NK-92 treated with Interleukin-12 subunit alpha and Interleukin-12 subunit beta, amount 100 ng/mL, for 24 hours (cell line): ENCODE results near the gene ZNF281.
"Not testable (repeated sequence)": the region's sequence is repeated elsewhere in the genome, so short reads cannot be mapped to it uniquely, and the experiment has no call there.

Source experiments
- DNase-seq: peaks from one replicate; lab custom pipeline; 2025; lab: John Stamatoyannopoulos, UW

The ZNF281 gene

DNA sequence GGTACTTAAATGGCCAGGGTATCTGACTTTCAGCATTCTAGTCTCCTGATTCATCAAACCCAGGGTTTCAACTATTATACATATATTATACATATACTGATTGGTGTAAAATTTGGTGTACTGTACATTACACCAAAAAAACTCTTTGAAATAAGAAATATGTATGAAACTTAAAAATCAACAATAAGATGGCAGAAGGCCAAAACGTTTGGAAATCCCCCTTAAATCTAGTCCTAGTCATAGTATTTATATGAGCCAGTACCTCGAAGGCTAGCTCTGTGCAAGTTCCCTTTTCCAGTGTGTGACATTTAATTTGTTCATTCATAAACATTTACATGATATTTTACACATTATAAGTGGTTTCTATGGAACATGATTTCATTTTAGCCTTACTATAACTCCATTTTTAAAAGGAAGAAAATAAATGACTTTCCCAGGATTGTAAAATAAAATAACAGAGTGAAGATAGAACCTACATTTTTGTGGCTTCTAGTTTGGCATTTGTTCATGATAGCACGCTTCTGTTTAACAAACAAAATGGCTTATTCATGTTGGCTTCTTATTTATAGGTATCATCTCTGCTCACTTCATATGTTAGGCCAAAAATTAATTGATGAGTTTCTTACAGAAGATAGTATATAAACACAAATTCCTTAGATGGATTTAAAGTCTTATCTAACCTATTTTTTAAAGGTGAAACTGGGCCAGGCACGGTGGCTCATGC is 18.8 kb upstream of the ZNF281 start:
- DNase-seq, result no peak

DNA sequence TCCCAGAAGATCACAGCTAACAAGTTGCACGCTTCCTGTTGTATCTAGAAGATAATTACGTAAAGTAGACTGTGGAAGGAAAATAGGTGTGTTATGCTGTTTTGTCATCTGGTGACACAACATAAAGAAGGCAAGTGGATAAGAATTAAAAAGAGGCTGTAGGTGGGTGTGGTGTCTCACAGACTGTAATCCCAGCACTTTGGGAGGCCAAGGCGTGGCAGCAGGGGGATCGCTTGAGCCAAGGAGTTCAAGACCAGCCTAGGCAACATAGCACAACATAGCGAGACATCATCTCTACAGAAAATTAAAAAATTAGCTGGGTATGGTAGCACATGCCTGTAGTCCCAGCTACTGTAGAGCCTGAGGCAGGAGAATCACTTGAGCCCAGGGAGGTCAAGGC is 17.9 kb upstream of the ZNF281 start:
- DNase-seq, result no peak

- no peak for DNase-seq
These were observed 16.4 kb upstream of the ZNF281 start for GRCh38 chr1:200426196-200426595.

DNA sequence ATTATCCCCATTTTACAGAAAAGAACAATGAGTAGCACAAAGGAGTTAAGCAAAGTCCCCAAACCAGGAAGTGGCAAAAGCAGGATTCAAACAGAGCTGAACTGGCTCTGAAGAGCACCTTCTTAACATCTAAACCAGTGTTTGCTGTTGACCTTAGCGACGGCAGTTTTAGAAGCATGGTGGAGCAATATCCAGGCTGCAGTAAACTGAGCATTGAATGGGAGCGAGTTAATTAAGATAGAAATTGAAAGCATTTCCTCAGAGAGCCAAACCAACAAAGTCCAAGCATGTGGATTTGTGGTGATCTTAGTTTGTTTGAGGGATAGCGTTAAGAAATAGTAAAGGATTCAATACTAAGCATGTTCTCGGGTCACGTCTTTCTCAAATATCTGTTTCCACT is 13.4 kb upstream of the ZNF281 start:
- DNase-seq, result no peak

GRCh38 chr1:200422211-200422610 is 12.4 kb upstream of the ZNF281 start:
- no peak for DNase-seq

- no peak for DNase-seq
These were observed 6.2 kb upstream of the ZNF281 start for GRCh38 chr1:200415789-200416593.

DNA sequence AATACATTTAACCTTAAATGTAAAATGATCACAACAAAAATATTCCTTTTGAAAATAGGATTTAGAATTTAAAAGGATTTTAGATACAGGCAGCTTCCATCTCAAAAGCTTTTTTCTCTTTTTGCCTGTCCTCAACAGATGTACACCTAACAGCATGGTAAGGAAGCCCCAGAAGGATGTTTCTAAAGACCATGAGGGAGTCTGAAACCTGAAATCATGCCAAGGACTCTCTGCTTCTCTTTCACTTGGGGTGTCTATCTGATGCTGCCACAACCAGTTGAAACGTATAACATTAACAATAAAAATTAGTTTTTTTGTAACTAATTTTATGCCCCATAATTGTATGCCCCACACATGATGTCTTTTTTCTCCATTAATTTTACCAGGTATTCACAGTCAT is 5.4 kb upstream of the ZNF281 start:
- DNase-seq, result no peak

DNA sequence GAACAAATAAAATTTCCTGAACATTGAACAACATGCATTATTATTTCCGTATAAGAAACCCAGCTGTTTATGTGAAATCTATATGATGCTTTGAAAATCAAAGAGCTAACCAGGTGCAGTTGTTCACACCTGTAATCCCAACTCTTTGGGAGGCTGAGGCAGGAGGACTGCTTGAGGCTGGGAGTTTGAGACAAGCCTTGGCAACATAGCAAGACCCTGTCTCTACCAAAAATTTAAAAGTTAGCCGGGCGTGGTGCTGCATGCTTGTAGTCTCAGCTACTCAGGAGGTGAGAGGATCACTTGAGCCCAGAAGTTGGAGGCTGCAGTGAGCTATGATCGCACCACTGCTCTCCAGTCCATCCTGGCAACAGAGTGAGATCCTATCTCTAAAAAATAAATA is 4.8 kb upstream of the ZNF281 start:
- DNase-seq, result no peak

DNA sequence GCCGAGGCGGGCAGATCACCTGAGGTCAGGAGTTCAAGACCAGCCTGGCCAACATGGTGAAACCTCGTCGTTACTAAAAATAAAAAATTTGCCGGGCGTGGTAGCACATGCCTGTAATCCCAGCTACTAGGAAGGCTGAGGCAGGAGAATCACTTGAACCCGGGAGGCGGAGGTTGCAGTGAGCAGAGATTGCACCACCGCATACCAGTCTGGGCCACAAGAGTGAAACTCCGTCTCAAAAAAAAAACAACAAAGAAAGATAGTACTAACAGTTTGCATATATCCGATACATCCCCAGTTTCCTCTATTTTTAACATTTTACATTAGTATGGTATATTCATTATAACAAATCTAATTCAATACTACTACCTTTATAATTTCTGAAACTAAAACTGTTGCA is 3.9 kb upstream of the ZNF281 start:
- not testable (repeated sequence) for DNase-seq

DNA sequence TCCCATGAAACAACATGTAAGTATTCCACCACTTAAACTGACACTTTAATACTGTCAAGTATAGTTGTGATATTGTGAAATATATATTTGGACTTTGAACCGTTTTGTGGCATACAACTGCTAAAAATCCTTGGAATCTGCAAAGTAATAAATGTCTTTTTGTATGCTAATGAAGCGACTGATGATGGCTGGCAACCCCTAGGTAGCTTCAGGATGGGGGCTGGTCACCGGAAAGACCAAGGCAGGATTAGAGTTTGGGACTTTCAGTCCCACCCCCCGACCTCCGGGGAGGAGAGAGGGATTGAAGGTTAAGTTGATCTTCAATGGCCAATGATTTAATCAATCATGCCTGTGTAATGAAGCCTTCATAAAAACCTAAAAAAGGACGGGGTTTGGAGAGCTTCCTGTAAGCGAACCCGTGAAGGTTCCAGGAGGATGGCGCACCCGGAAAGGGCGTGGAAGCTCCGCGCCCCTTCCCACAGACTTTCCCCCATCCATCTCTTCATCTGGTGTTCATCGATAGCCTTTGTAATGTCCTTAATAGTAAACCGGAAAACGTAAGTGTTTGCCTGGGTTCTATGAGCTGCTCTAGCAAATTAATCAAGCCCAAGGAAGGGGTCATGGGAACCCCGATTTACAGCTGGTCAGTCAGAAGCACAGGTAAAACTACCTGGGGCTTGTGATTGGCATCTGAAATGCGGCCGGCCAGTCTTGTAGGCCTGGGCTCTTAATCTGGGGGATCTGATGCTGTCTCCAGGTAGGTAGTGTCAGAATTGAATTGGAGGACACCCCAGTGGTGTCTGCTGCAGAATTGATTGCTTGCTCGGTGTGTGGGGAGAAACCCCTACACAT is 1.8 kb upstream of the ZNF281 start:
- no peak for DNase-seq

GRCh38 chr1:200410566-200410878 is 686 bp upstream of the ZNF281 start:
- DNase-seq, result no peak

- peak; percentile 47 for DNase-seq
These were observed 554 bp downstream of the ZNF281 start for GRCh38 chr1:200409203-200409760.

- no peak for DNase-seq
These were observed 3.6 kb downstream of the ZNF281 start for GRCh38 chr1:200406161-200406797.

- DNase-seq, result no peak
These were observed 4.6 kb downstream of the ZNF281 start for GRCh38 chr1:200405264-200405663.

- no peak for DNase-seq
These were observed 8.1 kb downstream of the ZNF281 start for GRCh38 chr1:200401708-200402107.

GRCh38 chr1:200401263-200401662 is 8.6 kb downstream of the ZNF281 start:
- no peak for DNase-seq

- DNase-seq, result no peak
These were observed 9.3 kb downstream of the ZNF281 start for GRCh38 chr1:200400556-200400955.

- no peak for DNase-seq
These were observed 10.0 kb downstream of the ZNF281 start for GRCh38 chr1:200399860-200400259.

DNA sequence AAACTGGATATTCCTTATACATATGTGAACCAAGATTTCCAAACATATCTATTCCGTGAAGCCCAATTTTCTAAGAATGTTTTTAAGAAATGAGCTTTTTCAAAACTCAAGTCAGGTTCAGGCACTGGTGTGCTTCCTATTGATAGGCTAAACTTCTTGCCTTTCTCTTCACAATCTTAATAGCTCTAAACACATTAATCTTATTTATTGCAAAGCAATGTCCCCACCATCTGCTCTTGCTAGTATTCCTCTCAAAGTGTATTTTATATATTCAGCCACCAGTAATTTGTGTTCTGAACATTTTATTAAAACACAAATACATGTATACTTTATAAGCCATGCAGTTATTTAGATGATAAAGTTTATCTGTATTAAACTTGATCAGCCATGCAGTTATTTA is 11.5 kb downstream of the ZNF281 start:
- DNase-seq, result no peak

DNA sequence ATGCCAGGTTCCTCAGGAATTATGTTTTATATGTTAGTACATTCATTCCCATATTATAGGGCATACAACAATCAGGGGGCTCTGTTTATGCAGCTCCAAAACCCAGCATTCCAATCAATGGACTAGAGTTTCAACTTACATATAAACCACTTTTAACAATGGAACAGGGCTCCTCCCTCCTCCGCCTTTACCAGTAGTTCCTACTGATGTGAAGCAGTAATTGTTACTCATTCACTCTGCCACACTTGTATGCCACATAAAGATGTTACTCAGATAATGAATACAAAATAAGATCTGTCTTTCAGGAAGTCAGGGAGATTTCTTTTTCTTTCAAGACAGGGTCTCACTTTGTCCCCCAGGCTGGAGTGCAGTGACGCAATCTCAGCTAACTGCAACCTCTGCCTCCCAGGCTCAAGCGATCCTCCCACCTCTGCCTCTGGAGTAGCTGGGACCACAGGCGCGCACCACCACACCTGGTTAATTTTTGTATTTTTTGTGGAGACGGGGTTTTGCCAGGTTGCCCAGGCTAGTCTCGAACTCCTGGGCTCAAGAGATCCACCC is 17.1 kb downstream of the ZNF281 start:
- DNase-seq, result no peak

- no peak for DNase-seq
These were observed 18.1 kb downstream of the ZNF281 start for GRCh38 chr1:200391747-200392146.

DNA sequence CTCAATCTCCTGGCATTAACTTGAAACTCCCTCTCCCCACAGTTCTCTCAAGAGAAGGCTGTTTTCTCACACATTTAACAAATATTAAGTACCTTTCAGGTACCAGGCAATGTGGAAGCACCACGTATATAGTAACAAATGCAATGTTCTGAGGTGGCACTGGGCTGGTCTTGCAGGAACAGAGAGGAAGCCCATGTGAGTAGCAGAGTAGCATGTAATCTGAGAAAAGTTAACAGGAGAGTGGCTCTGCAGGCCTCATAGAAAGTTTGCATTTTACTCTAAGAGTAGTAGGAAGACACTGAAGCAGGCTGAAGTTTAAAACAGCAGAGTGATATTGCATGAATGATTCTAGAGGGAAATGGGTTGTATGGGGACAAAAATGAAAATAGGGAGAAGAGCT is 21.0 kb downstream of the ZNF281 start:
- no peak for DNase-seq
